ENCODE data around the gene COL9A2.

- TF ChIP-seq, protein P1, sequence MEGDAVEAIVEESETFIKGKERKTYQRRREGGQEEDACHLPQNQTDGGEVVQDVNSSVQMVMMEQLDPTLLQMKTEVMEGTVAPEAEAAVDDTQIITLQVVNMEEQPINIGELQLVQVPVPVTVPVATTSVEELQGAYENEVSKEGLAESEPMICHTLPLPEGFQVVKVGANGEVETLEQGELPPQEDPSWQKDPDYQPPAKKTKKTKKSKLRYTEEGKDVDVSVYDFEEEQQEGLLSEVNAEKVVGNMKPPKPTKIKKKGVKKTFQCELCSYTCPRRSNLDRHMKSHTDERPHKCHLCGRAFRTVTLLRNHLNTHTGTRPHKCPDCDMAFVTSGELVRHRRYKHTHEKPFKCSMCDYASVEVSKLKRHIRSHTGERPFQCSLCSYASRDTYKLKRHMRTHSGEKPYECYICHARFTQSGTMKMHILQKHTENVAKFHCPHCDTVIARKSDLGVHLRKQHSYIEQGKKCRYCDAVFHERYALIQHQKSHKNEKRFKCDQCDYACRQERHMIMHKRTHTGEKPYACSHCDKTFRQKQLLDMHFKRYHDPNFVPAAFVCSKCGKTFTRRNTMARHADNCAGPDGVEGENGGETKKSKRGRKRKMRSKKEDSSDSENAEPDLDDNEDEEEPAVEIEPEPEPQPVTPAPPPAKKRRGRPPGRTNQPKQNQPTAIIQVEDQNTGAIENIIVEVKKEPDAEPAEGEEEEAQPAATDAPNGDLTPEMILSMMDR (IDR thresholded peaks at IDR 0.05), result no peak
- TF ChIP-seq POLR2A (IDR thresholded peaks at IDR 0.05), result no peak
Measured at GRCh38 chr1:40361201-40361600, 44.1 kb upstream of the COL9A2 start.

Data from right lobe of liver (tissue), 4 donors.